ENCODE data around the gene RPL36. TPM values are rescaled to one million over a fixed set of nuclear protein-coding genes. Genes with fewer than 3 reads are reported as not detected.

The RPL36 gene
- total and polyA plus RNA-seq, 2 experiments from 2014 or later: 895 to 3,204 TPM

DNA sequence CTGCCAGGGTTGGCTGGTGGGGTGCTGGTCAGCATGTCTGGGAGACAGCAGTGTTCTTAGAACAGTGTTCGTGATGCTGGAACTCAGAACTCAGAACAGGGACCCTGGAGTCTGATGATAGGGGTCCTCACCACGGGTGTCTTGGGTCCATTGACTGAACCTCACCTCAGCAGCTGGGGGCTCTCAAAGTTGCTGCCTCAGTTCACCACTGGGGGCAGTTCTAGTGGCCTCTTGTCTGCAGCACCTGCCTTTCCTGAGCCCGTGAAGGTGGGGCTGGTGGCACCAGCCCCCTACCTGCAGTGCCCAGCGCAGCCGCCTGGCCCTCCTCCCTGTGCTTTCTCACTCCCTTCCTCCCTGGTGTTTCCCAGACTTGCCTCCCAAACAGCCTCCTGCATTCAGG, 38.7 kb upstream of the RPL36 start:
- Histone ChIP-seq H3K27me3 (ENCODE audit: insufficient read depth) (no peaks in the 10 kb centered on the region), H3K9me2 (ENCODE audit: insufficient read depth) (no peaks in the 10 kb centered on the region), H3K4me3 (no peak overlapping the region), H2AFZ (no peak overlapping the region), H3F3A (replicated peaks; ENCODE audit: low read depth) (peaks cover 18% of the 10 kb centered on the region), H3K27ac (ENCODE audit: low read depth) (no peak overlapping the region), H4K20me1 (replicated peaks; ENCODE audit: insufficient read depth) (peaks cover 33% of the 10 kb centered on the region), H3K4me2 (no peak overlapping the region), H3K36me3 (ENCODE audit: insufficient read depth) (peaks cover 51% of the 10 kb centered on the region), H3K4me1 (ENCODE audit: insufficient read depth) (no peaks in the 10 kb centered on the region), H3K79me2 (replicated peaks; ENCODE audit: insufficient read depth) (peaks cover 19% of the 10 kb centered on the region)
- Mint-ChIP-seq H3K4me3 (no peak overlapping the region), H3K36me3 (ENCODE audit: low read depth) (peaks cover 88% of the 10 kb centered on the region), H3K4me1 (no peaks in the 10 kb centered on the region), H3K27ac (no peak overlapping the region), H3K27me3 (ENCODE audit: insufficient read depth, low read depth, poor library complexity) (peaks cover 2% of the 10 kb centered on the region), H3K9me3 (no peaks in the 10 kb centered on the region)
- DNase-seq (ENCODE audit: low spot score) (peak; percentile 17), ATAC-seq (peak; percentile 69)
- no peak for TF ChIP-seq ZNF331 (CRISPR knock-in tag; IDR thresholded peaks at IDR 0.05; ENCODE audit: low read depth)
- TF ChIP-seq, protein P1, sequence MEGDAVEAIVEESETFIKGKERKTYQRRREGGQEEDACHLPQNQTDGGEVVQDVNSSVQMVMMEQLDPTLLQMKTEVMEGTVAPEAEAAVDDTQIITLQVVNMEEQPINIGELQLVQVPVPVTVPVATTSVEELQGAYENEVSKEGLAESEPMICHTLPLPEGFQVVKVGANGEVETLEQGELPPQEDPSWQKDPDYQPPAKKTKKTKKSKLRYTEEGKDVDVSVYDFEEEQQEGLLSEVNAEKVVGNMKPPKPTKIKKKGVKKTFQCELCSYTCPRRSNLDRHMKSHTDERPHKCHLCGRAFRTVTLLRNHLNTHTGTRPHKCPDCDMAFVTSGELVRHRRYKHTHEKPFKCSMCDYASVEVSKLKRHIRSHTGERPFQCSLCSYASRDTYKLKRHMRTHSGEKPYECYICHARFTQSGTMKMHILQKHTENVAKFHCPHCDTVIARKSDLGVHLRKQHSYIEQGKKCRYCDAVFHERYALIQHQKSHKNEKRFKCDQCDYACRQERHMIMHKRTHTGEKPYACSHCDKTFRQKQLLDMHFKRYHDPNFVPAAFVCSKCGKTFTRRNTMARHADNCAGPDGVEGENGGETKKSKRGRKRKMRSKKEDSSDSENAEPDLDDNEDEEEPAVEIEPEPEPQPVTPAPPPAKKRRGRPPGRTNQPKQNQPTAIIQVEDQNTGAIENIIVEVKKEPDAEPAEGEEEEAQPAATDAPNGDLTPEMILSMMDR (conservative IDR thresholded peaks at IDR 0.05; ENCODE audit: low read depth in 2 of 2): peak in 1 of 2 experiments; percentile 3; a peak in 1 of 4 replicates

DNA sequence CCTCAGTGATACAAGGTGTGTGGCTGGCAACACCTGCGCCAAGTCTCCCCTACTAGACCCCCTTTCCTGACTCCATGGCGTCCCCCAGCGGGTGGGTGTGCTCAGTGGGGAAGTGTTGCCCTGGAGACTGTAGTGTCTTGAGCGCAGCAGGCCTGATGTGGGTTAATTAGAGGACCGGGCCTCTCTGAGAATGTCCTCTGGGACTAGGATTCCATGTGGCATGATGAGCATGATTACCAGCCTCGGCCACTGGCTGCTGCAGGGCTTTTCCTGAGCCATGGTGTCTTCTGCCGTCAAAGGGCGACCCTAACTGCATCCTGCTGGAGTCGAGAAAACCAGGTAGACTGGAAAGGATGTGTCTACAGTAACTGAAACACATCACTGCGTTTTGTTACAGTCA, 37.8 kb upstream of the RPL36 start:
- no peaks in the 10 kb centered on the region for H3K9me3 Mint-ChIP-seq
- no peak for DNase-seq (ENCODE audit: low spot score)
- no peak overlapping the region for H3K4me3 Mint-ChIP-seq
- Histone ChIP-seq H3K4me1 (ENCODE audit: insufficient read depth) (no peaks in the 10 kb centered on the region), H3F3A (replicated peaks; ENCODE audit: low read depth) (peaks cover 13% of the 10 kb centered on the region; the same call in 1 of the 2 replicates), H3K36me3 (ENCODE audit: insufficient read depth) (peaks cover 49% of the 10 kb centered on the region), H2AFZ (no peak overlapping the region), H3K27me3 (ENCODE audit: insufficient read depth) (no peaks in the 10 kb centered on the region), H3K4me3 (no peak overlapping the region), H3K9me2 (ENCODE audit: insufficient read depth) (no peaks in the 10 kb centered on the region), H3K27ac (ENCODE audit: low read depth) (no peak overlapping the region), H4K20me1 (replicated peaks; ENCODE audit: insufficient read depth) (peaks cover 27% of the 10 kb centered on the region), H3K79me2 (replicated peaks; ENCODE audit: insufficient read depth) (peaks cover 14% of the 10 kb centered on the region; the same call in 1 of the 2 replicates), H3K4me2 (no peak overlapping the region)
- H3K4me1 Mint-ChIP-seq: no peaks in the 10 kb centered on the region
- H3K27me3 Mint-ChIP-seq (ENCODE audit: insufficient read depth, low read depth, poor library complexity): peaks cover 2% of the 10 kb centered on the region
- no peak overlapping the region for H3K27ac Mint-ChIP-seq
- H3K36me3 Mint-ChIP-seq (ENCODE audit: low read depth): peaks cover 85% of the 10 kb centered on the region
- no peak for ATAC-seq
- TF ChIP-seq, protein P2, sequence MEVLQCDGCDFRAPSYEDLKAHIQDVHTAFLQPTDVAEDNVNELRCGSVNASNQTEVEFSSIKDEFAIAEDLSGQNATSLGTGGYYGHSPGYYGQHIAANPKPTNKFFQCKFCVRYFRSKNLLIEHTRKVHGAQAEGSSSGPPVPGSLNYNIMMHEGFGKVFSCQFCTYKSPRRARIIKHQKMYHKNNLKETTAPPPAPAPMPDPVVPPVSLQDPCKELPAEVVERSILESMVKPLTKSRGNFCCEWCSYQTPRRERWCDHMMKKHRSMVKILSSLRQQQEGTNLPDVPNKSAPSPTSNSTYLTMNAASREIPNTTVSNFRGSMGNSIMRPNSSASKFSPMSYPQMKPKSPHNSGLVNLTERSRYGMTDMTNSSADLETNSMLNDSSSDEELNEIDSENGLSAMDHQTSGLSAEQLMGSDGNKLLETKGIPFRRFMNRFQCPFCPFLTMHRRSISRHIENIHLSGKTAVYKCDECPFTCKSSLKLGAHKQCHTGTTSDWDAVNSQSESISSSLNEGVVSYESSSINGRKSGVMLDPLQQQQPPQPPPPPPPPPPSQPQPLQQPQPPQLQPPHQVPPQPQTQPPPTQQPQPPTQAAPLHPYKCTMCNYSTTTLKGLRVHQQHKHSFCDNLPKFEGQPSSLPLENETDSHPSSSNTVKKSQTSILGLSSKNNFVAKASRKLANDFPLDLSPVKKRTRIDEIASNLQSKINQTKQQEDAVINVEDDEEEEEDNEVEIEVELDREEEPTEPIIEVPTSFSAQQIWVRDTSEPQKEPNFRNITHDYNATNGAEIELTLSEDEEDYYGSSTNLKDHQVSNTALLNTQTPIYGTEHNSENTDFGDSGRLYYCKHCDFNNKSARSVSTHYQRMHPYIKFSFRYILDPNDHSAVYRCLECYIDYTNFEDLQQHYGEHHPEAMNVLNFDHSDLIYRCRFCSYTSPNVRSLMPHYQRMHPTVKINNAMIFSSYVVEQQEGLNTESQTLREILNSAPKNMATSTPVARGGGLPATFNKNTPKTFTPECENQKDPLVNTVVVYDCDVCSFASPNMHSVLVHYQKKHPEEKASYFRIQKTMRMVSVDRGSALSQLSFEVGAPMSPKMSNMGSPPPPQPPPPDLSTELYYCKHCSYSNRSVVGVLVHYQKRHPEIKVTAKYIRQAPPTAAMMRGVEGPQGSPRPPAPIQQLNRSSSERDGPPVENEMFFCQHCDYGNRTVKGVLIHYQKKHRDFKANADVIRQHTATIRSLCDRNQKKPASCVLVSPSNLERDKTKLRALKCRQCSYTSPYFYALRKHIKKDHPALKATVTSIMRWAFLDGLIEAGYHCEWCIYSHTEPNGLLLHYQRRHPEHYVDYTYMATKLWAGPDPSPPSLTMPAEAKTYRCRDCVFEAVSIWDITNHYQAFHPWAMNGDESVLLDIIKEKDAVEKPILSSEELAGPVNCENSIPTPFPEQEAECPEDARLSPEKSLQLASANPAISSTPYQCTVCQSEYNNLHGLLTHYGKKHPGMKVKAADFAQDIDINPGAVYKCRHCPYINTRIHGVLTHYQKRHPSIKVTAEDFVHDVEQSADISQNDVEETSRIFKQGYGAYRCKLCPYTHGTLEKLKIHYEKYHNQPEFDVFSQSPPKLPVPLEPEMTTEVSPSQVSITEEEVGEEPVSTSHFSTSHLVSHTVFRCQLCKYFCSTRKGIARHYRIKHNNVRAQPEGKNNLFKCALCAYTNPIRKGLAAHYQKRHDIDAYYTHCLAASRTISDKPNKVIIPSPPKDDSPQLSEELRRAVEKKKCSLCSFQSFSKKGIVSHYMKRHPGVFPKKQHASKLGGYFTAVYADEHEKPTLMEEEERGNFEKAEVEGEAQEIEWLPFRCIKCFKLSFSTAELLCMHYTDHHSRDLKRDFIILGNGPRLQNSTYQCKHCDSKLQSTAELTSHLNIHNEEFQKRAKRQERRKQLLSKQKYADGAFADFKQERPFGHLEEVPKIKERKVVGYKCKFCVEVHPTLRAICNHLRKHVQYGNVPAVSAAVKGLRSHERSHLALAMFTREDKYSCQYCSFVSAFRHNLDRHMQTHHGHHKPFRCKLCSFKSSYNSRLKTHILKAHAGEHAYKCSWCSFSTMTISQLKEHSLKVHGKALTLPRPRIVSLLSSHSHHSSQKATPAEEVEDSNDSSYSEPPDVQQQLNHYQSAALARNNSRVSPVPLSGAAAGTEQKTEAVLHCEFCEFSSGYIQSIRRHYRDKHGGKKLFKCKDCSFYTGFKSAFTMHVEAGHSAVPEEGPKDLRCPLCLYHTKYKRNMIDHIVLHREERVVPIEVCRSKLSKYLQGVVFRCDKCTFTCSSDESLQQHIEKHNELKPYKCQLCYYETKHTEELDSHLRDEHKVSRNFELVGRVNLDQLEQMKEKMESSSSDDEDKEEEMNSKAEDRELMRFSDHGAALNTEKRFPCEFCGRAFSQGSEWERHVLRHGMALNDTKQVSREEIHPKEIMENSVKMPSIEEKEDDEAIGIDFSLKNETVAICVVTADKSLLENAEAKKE (CRISPR knock-in tag; IDR thresholded peaks at IDR 0.05): no peak
- TF ChIP-seq EZH2 (IDR thresholded peaks at IDR 0.05; ENCODE audit: low read depth, unreplicated experiment) (no peak), ZNF331 (CRISPR knock-in tag; IDR thresholded peaks at IDR 0.05; ENCODE audit: low read depth) (no peak), EZH2phosphoT487 (IDR thresholded peaks at IDR 0.05; ENCODE audit: unreplicated experiment) (no peak)
- TF ChIP-seq, protein P3, sequence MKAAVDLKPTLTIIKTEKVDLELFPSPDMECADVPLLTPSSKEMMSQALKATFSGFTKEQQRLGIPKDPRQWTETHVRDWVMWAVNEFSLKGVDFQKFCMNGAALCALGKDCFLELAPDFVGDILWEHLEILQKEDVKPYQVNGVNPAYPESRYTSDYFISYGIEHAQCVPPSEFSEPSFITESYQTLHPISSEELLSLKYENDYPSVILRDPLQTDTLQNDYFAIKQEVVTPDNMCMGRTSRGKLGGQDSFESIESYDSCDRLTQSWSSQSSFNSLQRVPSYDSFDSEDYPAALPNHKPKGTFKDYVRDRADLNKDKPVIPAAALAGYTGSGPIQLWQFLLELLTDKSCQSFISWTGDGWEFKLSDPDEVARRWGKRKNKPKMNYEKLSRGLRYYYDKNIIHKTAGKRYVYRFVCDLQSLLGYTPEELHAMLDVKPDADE (IDR thresholded peaks at IDR 0.05): no peak
- TF ChIP-seq, protein P1 (conservative IDR thresholded peaks at IDR 0.05; ENCODE audit: low read depth in 2 of 2): peak in 1 of 2 experiments; percentile 23; a peak in 2 of 4 replicates
